K562 (cell line): ENCODE measurements around the gene KRTAP10-8. TPM values are rescaled to one million over a fixed set of nuclear protein-coding genes. Genes with fewer than 3 reads are reported as not detected.
"Not testable (repeated sequence)": the region's sequence is repeated elsewhere in the genome, so short reads cannot be mapped to it uniquely, and the experiment has no call there.

Source experiments
- ATAC-seq: fragments of 200-7000 bp; cut with Tn5 transposase; 3 replicates; pipeline ENCODE4 v1.9.1; 2020; ENCODE audit warnings: moderate library complexity
- BruUV-seq: library from RNA; stranded (reverse); fragments of 400-500 nt; replicated peaks from 2 replicates; lab custom pipeline; 2021; lab: Mats Ljungman, UMichigan
- CTCF ChIA-PET: fragments of 300-600 bp; formaldehyde crosslinking; extraction: SDS; loops from one replicate; lab custom pipeline; 2021; ENCODE audit warnings: low intra/inter-chr PET ratio; lab: Yijun Ruan, JAX
- POLR2A ChIA-PET: fragments of 300-600, 350-650 bp; sonication (Branson Sonifier 250); formaldehyde crosslinking; extraction: SDS; loops from one replicate; lab custom pipeline; 2021; ENCODE audit warnings: antibody characterized with exemption, inconsistent platforms; lab: Yijun Ruan, JAX
- DNase-seq, 4 experiments: peaks; one replicate each; pipeline versions ENCODE4 v3.0.0 to v3.0.0-alpha.2; 2011 to 2018; ENCODE audit warnings: low spot score in 3 of 4, mixed read lengths in 3 of 4; ENCODE audit errors: extremely low read depth in 1 of 4
- FAIRE-seq: peaks from 2 replicates; lab custom pipeline; 2011; peaks lifted over from hg19 to GRCh38; lab: Jason Lieb, UNC
- H2AFZ ChIP-seq: 2 replicates; pipeline ENCODE4 v1.6.0; 2011; ENCODE audit warnings: low read depth, low read length, control low read depth, inconsistent platforms
- H3K27ac ChIP-seq: fragments of 200-600 bp; 3 replicates; pipeline ENCODE4 v1.8.0; 2011; ENCODE audit warnings: low read depth, mild to moderate bottlenecking, control low read depth, inconsistent platforms, low read length, moderate library complexity, mixed read lengths; ENCODE audit errors: extremely low read depth
- H3K27me3 ChIP-seq, 2 experiments: fragments of 300-600 bp in 1 of 2; 2 replicates in 1 of 2; 3 replicates in 1 of 2; pipeline versions ENCODE4 v1.6.0 to v1.8.0; 2011; ENCODE audit warnings: inconsistent platforms in 2 of 2, low read length in 2 of 2, mild to moderate bottlenecking in 1 of 2, mixed read lengths in 1 of 2, moderate library complexity in 1 of 2; ENCODE audit not compliant: control insufficient read depth in 2 of 2, insufficient read depth in 2 of 2
- H3K36me3 ChIP-seq: fragments of 300-600 bp; 3 replicates; pipeline ENCODE4 v1.8.0; 2011; ENCODE audit warnings: mild to moderate bottlenecking, low read length, inconsistent platforms; ENCODE audit not compliant: control insufficient read depth, insufficient read depth
- H3K4me1 ChIP-seq, 2 experiments: fragments of 200-600 bp in 1 of 2; replicated peaks in 1 of 2; 2 replicates in 1 of 2; 3 replicates in 1 of 2; pipeline versions ENCODE4 v1.5.1 to v1.8.0; 2011; ENCODE audit warnings: inconsistent platforms in 2 of 2, low read length in 2 of 2, mild to moderate bottlenecking in 1 of 2, mixed read lengths in 1 of 2, moderate library complexity in 1 of 2; ENCODE audit not compliant: control insufficient read depth in 2 of 2, insufficient read depth in 2 of 2
- H3K4me2 ChIP-seq: 2 replicates; pipeline ENCODE4 v1.6.1; 2011; ENCODE audit warnings: low read length, control low read depth, inconsistent platforms, mixed read lengths; ENCODE audit not compliant: insufficient read depth
- H3K4me3 ChIP-seq: fragments of 200-600 bp; sonication (generic), shearing (Covaris generic); 2 replicates; pipeline ENCODE4 v1.5.1; 2016; ENCODE audit warnings: control low read depth, inconsistent platforms
- H3K79me2 ChIP-seq: fragments of 200-600 bp; 3 replicates; pipeline ENCODE4 v1.8.0; 2011; ENCODE audit warnings: low read length, inconsistent platforms; ENCODE audit not compliant: control insufficient read depth, insufficient read depth
- H3K9ac ChIP-seq, 2 experiments: 2 replicates each; pipeline versions ENCODE4 v1.6.0 to v1.6.1; 2011; ENCODE audit warnings: low read depth in 2 of 2, low read length in 2 of 2, control low read depth in 1 of 2, inconsistent platforms in 1 of 2, mild to moderate bottlenecking in 1 of 2, mixed read lengths in 1 of 2; ENCODE audit not compliant: insufficient read depth in 1 of 2
- H3K9me1 ChIP-seq: one replicate; pipeline ENCODE4 v1.6.0; 2011; ENCODE audit warnings: inconsistent platforms, mild to moderate bottlenecking, low read length, moderate library complexity; ENCODE audit not compliant: control insufficient read depth, insufficient read depth
- H3K9me3 ChIP-seq: replicated peaks from 2 replicates; pipeline ENCODE4 v1.5.1; 2011; ENCODE audit warnings: low read depth, low read length, inconsistent platforms; ENCODE audit not compliant: control insufficient read depth, insufficient read depth
- H4K20me1 ChIP-seq: replicated peaks from 2 replicates; pipeline ENCODE4 v1.6.1; 2011; ENCODE audit warnings: low read length, inconsistent platforms, mixed read lengths; ENCODE audit not compliant: control insufficient read depth, insufficient read depth
- ASH1L ChIP-seq: fragments of 450-650 bp; IDR thresholded peaks from 2 replicates; pipeline ENCODE4 v1.6.1; 2018; ENCODE audit warnings: borderline replicate concordance, mild to moderate bottlenecking, low read depth; ENCODE audit not compliant: partially characterized antibody
- CBFB ChIP-seq: sonication (generic); formaldehyde crosslinking; IDR thresholded peaks from 2 replicates; pipeline ENCODE4 v1.4.0; 2020; ENCODE audit warnings: mild to moderate bottlenecking, missing genetic modification reagents
- ELF1 ChIP-seq: fragments of 200-800 bp; sonication (Bioruptor generic); IDR thresholded peaks from 2 replicates; pipeline ENCODE4 v1.6.1; 2016; ENCODE audit warnings: missing genetic modification characterization, missing compliant biosample characterization
- ETV5 ChIP-seq: sonication (generic); formaldehyde crosslinking; IDR thresholded peaks from 2 replicates; pipeline ENCODE4 v1.4.0; 2020; ENCODE audit warnings: low read depth, mild to moderate bottlenecking, missing genetic modification reagents
- GABPB1 ChIP-seq: sonication (generic); formaldehyde crosslinking; IDR thresholded peaks from 2 replicates; pipeline ENCODE4 v1.8.0; 2022; ENCODE audit warnings: mild to moderate bottlenecking, missing genetic modification reagents
- NCOA1 ChIP-seq: fragments of 450-650 bp; IDR thresholded peaks from 2 replicates; pipeline ENCODE4 v1.6.1; 2016; ENCODE audit warnings: low read depth
- PHF20 ChIP-seq: fragments of 450-650 bp; IDR thresholded peaks from 2 replicates; pipeline ENCODE4 v1.6.1; 2018; ENCODE audit not compliant: partially characterized antibody
- PTBP1 ChIP-seq: fragments of 200-400 bp; formaldehyde crosslinking; IDR thresholded peaks from 2 replicates; pipeline ENCODE4 v1.6.1; 2017; ENCODE audit warnings: low read depth, low read length
- RBBP5 ChIP-seq: fragments of 200-600 bp; sonication (generic); IDR thresholded peaks from 2 replicates; pipeline ENCODE4 v1.6.1; 2012; ENCODE audit warnings: borderline replicate concordance, mild to moderate bottlenecking, low read length, control low read depth, inconsistent platforms; ENCODE audit not compliant: insufficient read depth, poor library complexity, severe bottlenecking
- RFX5 ChIP-seq: IDR thresholded peaks from 2 replicates; pipeline ENCODE4 v1.6.1; 2011; ENCODE audit warnings: low read depth, mild to moderate bottlenecking, improper control_type of control experiment, low read length
- ZNF184 ChIP-seq: sonication (generic); formaldehyde crosslinking; IDR thresholded peaks from 2 replicates; pipeline ENCODE4 v1.5.0; 2020; ENCODE audit warnings: missing genetic modification reagents
- ZNF23 ChIP-seq: fragments of 250-450 bp; sonication (Bioruptor Pico); IDR thresholded peaks from 2 replicates; pipeline ENCODE4 v1.4.0; 2020; ENCODE audit warnings: mild to moderate bottlenecking
- ZNF77 ChIP-seq: fragments of 250-450 bp; sonication (Bioruptor Pico); IDR thresholded peaks from 2 replicates; pipeline ENCODE4 v1.5.0; 2020
- WGBS: fragments of 100-300 bp; shearing (Covaris generic); methylation state at CpG from one replicate; pipeline ENCODE4 v1.1.6; 2016; ENCODE audit warnings: low coverage, mixed read lengths; ENCODE audit not compliant: insufficient coverage; ENCODE audit errors: missing lambda C conversion rate; 5-methylcytosine and 5-hydroxymethylcytosine counted together
- in situ Hi-C: fragments of 300-500 bp; cut with MboI; formaldehyde crosslinking; loops from 4 replicates; pipeline ENCODE4 v1.15.0; 2018; ENCODE audit warnings: inconsistent platforms, mixed read lengths
- intact Hi-C: fragments of 100-400 bp; cut with micrococcal nuclease; formaldehyde crosslinking; loops from 2 replicates; pipeline ENCODE4 v1.14.2; 2022
- polyA plus RNA-seq, 8 experiments: library from polyadenylated mRNA; depleted of rRNA in 4 of 8; stranded (reverse) in 5 of 8; unstranded in 3 of 8; fragments of >200 nt; fragmentation: Nextera tagmentation in 2 of 8; fragmentation: Illumina TruSeq in 1 of 8; extraction: Ambion mirVana in 2 of 8; extraction: Trizol in 1 of 8; gene quantifications; 2 replicates each; pipeline versions ENCODE4 v1.2.1 to v1.2.3, GENCODE V29; 2011 to 2014; ENCODE audit warnings: inconsistent platforms in 1 of 8, missing spikeins in 1 of 8
- total RNA-seq, 7 experiments: library from RNA; depleted of rRNA in 6 of 7; stranded (reverse); fragments of >200 nt in 6 of 7; fragmentation: Illumina TruSeq in 2 of 7; extraction: Trizol in 2 of 7; gene quantifications; 2 replicates each; pipeline versions ENCODE4 v1.2.1 to v1.2.3, GENCODE V29; 2011 to 2021; ENCODE audit warnings: low replicate concordance in 1 of 7

Gene KRTAP10-8
- total and polyA plus RNA-seq, 9 of the 15 experiments (the other 6 are each of a cell fraction or from before 2014, with no cell fraction given), result not detected

GRCh38 chr21:44658913-44659595, 47.2 kb downstream of the KRTAP10-8 start:
- TF ChIP-seq CBFB (CRISPR knock-in tag), result no peak
- no peak for TF ChIP-seq ZNF77 (CRISPR knock-in tag)
- no peak for TF ChIP-seq PHF20
- no peak for TF ChIP-seq NCOA1
- TF ChIP-seq ETV5 (CRISPR knock-in tag), result no peak
- no peak for TF ChIP-seq ASH1L
- TF ChIP-seq PTBP1, result no peak
- TF ChIP-seq RFX5, result no peak
- TF ChIP-seq ELF1 (tag), result no peak
- no peak for TF ChIP-seq GABPB1 (CRISPR knock-in tag)
- no peak for TF ChIP-seq RBBP5
- no peak for TF ChIP-seq ZNF23
- no peak for TF ChIP-seq ZNF184 (CRISPR knock-in tag)
- no peaks in the 10 kb centered on the region for H4K20me1 ChIP-seq
- no peaks in the 10 kb centered on the region for H3K9me1 ChIP-seq
- no peak overlapping the region for H3K4me3 ChIP-seq
- no peak overlapping the region for H2AFZ ChIP-seq
- H3K36me3 ChIP-seq, result no peaks in the 10 kb centered on the region
- H3K9ac ChIP-seq, result no peak overlapping the region
- ChIA-PET CTCF (no interaction called here), POLR2A (no interaction called here)
- no peaks in the 10 kb centered on the region for H3K79me2 ChIP-seq
- ATAC-seq, result no peak
- H3K4me2 ChIP-seq, result no peak overlapping the region
- intact Hi-C loops (no loop called here), in situ Hi-C loops (no loop called here)
- no peak overlapping the region for H3K27ac ChIP-seq
- no peaks in the 10 kb centered on the region for H3K9me3 ChIP-seq
- 0% methylated on average over 11 of the region's 11 CpGs for WGBS
- no peak for FAIRE-seq
- DNase-seq, result no peak
- H3K27me3 ChIP-seq, result peaks cover 0 to 14% of the 10 kb centered on the region in 2 experiments; a peak in 3 of 5 replicates
- peaks cover 0 to 7% of the 10 kb centered on the region in 2 experiments; a peak in 1 of 5 replicates for H3K4me1 ChIP-seq
- no TSS peak for BruUV-seq

GRCh38 chr21:44661567-44661966, 49.7 kb downstream of the KRTAP10-8 start:
- DNase-seq, H3K4me3 ChIP-seq, H3K79me2 ChIP-seq, H2AFZ ChIP-seq, H3K9me3 ChIP-seq, POLR2A ChIA-PET, ATAC-seq, BruUV-seq, CTCF ChIA-PET, intact Hi-C loops, FAIRE-seq, H3K9ac ChIP-seq, H4K20me1 ChIP-seq, in situ Hi-C loops, H3K36me3 ChIP-seq, H3K27me3 ChIP-seq, H3K9me1 ChIP-seq, H3K27ac ChIP-seq, H3K4me2 ChIP-seq, H3K4me1 ChIP-seq: not testable (repeated sequence)
- 2% methylated on average over 7 of the region's 7 CpGs for WGBS
